GM19395 (cell line): ENCODE results near the gene RAB1A.
"Not testable (repeated sequence)": the region's sequence is repeated elsewhere in the genome, so short reads cannot be mapped to it uniquely, and the experiment has no call there.

Experiments used
- ATAC-seq: cut with Tn5 transposase; IDR thresholded peaks from one replicate; pipeline ENCODE4 v1.9.1; 2021; ENCODE audit warnings: mild to moderate bottlenecking, moderate library complexity; ENCODE audit not compliant: unreplicated experiment

RAB1A gene

DNA sequence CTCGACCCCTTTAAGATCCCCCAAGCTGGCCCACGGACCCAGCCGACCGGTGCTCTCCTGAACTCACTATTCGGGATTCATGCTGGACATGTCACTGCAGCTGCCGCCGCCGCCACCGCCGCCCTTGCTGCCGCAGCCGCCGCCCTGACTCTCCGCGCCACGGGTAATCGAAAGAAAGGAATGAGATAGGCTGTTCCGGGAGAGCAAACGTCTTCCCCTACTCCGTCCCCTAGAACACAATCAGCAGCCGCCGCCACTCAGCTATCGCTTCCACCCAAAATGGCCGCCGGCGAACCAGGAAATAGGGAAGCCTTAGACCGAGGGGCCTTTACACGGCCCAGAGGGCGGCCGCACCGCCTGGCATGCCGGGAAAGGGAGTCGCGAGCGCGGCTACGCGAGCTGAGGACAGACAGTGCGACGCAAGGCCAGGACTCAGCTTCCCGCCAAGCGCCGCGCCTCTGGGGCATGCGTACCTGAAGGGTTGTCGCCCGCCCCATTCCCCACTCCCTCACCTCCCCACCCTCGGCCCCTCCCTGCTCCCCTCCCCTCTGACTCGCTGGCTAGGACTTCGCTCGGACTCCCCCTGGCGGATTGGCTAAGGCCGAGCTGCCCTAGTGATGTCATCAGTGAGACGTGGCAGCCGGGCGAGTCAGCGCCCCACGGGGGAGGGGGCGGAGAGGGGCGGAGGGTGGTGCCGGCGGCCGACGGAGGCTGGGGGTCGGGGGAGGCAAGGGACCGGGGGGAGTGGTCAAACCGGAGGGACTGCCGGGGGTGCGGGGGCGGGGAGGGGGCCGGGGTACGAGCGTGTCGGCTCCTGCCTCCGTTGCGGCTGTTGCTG is at the start of gene RAB1A:
Gene RAB1A, minus strand, starts transcription at position 281 of the 838 bp plus-strand sequence. Its CDS starts 191 bp downstream, at position 90.
- ATAC-seq = peak; percentile 96

DNA sequence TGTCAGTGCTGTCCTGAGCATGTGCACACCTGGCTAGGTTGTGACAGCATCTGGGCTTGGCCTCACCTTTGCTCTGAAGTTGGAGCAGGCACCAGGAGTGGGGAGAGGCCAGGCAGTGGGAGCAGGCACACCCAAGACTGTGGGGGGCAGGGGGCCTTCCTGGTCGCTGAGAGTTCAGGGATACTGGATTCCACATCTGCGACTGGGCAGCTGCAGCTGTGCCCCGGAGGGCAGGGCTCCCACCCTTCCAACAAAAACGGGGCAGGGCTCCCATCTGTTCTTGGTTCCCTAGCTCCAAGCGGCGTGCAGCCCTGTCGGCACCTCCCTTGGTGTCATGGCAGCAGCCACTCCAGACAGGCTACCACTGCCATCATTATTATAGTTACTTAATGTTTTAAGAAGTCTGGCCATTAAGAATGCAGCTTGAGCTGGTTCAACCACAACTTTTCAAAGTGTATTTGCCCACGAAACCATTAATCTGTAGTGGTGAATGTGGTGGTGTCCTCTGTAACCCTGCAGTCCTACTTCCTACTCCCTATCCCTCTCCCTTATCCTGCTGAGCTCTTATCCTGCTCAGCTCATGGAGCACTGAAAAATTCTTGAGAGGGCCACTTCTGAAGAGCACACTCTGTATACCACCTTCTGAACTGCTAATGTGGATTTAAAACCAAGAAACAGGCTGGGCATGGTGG is 48.0 kb upstream of the RAB1A start:
- no peak for ATAC-seq

DNA sequence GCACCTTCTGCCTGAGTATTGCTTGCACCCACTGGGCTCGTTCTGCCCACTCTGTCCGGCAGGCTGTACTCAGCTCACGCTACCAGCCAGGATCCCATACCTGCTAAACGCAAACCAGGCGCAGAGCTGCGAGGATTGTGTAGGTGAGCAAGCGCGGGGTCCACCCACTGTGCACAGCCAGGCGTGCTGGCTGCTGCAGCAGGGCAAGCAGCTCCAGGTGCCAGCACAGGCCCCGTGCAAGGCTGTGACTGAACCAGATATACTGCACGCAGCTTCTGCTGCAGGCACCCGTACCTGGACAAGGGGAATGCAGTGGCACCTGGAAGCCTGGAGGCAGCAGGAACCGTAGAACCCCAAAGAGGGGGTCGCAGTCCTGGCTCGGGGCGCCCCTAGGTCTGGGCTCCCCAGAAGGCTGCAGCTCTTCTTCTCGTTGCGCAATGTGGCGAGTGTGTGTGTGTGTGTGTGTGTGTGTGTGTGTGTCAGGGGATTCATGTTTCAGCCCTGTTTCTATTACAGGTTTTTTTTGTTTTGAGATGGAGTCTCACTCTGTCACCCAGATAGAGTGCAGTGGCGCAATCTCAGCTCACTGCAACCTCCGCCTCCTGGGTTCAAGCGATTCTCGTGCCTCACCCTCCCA is 46.1 kb upstream of the RAB1A start:
- no peak for ATAC-seq

DNA sequence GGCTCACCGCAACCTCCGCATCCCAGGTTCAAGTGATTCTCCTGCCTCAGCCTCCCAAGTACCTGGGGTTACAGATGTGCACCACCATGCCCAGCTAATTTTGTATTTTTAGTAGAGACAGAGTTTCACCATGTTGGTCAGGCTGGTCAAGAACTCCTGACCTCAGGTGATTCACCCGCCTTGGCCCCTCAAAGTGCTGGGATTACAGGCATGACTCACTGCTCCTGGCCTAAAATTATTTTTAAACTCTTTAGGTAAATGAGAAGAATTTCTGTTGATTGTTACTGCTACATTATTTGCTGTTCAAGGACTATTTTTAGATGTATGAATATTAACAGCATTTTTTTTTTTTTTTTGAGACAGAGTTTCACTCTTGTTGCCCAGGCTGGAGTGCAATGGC is 44.1 kb upstream of the RAB1A start:
- not testable (repeated sequence) for ATAC-seq

DNA sequence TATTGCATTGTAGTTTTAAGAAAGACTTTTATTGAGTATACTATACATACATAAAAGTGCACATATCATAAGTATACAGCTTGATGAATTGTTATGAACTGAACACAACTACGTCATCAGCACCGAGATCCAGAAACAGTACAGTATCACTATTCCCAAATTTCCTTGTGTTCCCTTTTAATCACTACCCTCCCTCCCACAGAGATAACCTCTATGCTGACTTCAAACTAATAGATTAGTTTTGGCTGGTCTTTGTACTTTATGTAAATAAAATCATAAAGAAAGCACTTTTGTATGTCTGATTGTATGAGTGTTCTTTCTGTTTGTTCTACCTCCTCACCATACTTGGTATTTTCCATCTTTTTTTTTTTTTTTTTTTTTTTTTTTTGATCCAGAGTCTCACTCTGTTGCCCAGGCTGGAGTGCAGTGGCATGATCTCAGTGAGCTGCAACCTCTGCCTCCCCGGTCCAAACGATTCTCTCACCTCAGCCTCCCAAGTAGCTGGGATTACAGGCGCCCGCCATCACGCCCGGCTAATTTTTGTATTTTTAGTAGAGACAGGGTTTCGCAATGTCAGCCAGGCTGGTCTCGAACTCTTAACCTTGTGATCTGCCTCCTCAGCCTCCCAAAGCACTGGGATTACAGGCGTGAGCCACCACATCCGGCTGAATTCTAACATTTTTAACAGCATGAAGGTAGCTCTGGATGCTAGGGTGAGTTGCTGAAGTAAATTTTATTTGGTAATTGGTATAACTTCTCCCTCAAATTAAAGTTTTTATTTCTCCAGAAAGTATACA is 43.3 kb upstream of the RAB1A start:
- no peak for ATAC-seq

DNA sequence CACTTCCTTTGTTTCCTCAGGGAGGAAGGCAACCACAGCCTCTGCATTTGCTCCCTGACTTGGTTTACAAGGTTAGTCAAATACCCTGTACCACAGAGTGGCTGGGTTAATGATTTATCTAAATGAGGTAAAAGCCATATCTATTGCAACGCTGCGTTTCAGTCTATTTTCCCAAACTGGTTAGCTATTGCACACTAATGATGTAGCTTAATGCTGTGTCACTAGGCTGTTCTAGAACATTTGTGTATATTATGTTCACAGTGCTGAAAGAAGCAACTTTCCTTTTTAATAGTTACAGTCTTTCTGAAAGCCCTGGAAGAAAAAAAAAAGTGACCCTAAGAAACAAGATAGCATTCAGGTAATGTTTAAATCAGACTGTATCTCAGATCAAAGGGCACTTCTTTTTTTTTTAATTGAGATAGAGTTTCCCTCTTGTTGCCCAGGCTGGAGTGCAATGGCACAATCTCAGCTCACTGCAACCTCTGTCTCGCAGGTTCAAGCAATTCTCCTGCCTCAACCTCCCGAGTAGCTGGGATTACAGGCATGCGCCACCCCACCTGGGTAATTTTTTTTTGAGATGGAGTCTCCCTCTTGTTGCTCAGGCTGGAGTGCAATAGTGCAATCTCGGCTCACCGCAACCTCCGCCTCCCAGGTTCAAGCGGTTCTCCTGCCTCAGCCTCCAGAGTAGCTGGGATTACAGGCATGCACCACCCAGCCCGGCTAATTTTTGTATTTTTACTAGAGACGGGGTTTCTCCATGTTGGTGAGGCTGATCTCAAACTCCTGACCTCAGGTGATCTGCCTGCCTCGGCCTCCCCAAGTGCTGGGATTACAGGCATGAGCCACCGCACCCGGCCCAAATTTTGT is 40.9 kb upstream of the RAB1A start:
- ATAC-seq = not testable (repeated sequence)

DNA sequence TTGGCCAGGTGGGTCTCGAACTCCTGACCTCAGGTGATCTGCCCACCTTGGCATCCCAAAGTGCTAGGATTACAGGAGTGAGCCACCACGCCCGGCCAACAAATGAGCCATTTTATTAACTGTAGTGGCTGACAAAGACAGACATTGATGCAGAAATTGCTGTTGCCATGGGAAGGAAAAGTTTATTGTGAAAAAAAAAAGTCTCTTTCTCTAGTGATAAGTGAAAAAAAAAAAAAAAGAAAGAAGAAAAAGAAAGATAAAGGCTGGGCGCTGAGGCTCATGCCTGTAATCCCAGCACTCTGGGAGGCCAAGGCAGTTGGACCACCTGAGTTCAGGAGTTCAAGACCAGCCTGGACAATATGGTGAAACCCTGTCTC is 39.8 kb upstream of the RAB1A start:
- no peak for ATAC-seq

DNA sequence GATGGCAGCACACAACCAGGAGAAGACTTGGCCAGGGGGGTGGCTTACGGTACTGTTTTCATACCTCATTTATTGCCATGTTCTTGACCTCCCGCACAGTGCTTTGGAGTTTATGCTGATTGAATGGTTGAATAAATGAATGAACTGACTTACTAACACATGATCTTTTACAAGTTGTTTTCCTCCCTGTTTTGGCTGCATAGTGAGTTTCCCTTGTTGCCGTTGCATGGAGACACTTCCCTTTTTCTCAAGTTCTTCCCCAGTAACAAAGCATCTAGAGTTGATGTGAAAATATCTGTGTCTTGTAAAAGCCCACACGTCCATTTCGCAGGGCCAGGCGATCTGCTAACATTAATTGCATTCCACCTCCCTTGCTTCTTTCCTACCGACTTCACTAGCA is 35.7 kb upstream of the RAB1A start:
- no peak for ATAC-seq

DNA sequence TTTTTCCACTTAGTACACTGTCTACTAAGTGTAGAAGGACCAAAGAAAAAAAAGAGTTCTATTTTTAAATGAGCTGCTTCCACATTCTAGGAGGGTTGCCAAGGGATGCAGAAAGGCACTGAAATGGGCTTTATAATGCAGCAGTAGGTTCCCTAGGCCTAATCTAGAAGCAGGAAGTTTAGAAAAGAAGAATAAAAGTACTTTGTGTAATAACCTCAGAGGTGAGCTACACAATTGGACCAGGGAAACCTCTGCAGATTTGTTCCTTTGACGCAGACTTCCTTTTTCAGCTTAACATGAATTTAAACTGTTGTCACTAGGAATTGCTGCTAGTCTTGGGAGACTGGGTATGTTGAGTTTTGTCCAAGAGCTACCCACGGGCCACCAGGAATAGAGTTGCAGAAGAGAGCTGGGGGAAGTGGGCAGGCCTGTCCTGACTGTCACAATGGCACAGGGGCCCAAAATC is 34.6 kb upstream of the RAB1A start:
- no peak for ATAC-seq

DNA sequence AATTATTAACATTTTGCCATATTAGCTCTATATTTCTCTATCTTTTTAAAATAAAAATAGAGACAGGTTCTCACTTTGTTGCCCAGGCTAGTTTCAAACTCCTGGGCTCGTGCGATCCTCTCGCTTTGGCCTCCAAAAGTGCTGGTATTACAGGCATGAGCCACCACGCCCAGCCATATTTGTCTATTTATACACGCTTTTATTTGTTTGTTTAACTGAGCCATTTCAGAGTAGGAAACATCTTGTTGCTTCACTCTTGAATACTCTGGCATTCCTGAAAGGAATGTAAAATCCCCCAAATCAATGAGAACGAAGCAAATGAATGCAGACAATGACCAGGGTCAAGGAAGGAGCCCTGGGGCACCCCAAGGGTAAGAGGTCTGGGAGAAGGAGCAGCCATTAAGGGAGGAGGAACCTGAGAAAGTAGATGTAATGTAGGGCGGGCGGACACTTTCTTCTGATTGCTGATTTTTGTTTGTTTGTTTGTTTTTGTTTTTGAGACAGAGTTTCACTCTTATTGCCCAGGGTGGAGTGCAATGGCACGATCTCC is 31.7 kb upstream of the RAB1A start:
- ATAC-seq = no peak

DNA sequence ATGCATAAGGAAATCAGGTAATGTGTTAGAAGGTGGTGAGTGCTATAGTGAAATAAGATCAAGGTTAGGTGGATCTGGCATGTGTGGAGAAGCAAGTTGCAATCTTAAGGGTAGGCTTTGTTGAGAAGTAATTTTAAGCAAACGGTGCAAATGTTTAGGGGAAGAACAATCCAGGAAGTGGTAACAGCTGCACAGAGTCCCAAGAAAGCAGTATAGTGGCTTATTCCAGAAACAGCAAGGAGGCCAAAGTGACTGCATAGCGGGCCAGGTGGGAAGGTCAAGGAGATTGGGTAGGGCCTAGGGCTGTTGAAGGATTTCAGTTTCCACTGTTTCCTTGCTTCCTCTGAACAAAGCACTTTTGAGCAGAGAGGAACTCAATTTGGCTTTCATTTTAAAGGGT is 30.0 kb upstream of the RAB1A start:
- ATAC-seq = no peak

DNA sequence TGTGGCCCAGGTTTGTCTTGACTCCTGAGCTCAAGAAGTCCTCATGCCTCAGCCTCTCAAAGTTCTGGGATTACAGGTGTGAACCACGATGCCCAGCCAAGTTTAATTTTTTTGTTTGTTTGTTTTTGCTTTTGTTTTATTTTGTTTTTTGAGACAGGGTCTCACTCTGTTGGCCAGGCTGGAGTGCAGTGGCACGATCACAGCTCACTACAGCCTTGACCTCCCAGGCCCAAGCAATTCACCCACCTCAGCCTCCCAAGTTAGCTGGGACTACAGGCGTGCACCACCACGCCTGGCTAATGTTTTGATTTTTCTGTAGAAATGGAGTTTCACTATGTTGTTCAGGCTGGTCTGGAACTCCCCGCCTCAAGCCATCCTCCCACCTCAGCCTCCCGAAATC is 29.4 kb upstream of the RAB1A start:
- no peak for ATAC-seq

DNA sequence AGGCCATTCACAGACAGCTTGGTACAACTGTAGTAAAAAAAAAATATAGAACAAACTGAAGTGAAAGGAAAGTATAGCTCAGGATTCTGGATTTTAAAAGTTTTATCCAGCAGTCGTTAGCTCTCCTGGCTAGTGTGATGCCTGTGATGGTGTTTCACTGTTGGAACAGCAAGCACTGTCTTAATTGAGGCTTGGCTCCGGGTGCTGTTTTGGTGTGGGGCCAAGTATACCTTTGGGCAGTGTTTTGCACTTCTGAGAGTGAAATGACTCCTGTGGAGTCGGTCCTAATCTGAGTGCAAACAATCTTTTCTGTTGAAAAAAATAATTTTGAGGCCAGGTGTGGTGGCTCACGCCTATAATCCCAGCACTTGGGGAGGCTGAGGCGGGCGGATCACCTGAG is 28.7 kb upstream of the RAB1A start:
- no peak for ATAC-seq

DNA sequence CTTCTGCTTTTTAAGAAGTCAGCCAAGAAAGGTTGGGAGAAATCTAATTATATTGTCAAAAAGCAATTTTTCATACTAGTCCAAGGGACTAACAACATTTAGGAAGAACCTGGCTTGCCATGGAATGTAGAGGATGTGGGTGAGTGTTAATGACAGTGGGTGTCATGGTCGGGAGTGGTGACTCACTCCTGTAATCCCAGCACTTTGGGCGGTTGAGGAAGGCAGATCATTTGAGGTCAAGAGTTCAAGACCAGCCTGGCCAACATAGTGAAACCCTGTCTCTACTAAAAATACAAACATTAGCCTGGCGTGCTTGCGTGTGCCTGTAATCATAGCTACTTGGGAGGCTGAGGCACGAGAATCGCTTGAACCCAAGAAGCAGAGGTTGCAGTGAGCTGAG is 27.9 kb upstream of the RAB1A start:
- ATAC-seq = not testable (repeated sequence)

DNA sequence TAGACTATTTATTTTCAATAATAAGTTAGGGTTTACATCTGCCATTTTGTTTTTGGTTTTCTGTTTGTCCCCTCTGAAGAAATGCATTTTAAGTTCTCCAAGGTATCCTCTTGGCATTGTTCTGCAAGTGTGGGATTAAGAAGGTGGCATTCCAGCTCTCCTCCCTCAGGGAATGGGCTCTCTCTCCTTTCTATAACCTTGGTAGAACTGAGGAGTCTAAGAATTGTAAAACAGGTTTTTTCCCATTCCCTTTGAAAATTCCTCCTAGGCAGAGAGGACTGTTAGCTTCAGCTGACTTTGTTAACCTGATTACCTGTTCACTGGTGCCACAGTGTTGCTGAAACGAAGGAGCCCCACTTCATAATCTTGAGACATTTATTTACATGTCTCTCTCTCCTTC is 26.1 kb upstream of the RAB1A start:
- no peak for ATAC-seq

DNA sequence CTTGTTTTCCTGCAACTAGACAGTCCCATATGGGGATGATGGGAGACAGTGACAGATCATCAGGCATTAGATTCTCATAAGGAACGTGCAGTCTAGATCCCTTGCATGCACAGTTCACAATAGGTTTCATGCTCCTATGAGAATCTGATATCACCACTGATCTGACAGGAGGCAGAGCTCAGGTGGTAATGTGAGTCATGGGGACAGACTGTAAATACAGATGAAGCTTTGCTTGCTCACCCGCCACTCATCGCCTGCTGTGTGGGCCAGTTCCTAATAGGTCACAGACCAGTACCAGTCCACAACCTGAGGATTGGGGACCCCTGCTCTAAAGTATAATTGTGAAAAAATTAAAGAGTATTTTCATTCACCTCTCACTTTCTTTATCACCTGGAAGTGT is 23.6 kb upstream of the RAB1A start:
- ATAC-seq = no peak

DNA sequence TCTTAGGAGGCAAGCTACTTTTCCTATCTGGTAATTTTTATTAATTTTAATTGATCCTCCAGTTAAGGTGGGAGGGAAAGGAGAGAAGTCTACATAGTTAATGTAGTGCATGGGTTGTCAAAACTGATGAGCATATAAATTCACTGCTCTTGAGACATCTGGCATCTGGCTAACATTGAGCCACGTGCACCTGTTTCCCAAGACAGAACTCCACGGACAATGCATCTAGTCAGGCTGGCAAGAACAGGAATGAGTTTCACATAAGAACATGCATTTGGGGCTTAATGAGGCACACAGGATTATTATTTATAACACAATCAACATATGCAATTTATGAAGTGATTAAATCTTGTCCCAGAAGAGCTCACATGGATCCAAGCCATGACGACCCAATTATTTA is 16.2 kb upstream of the RAB1A start:
- ATAC-seq = no peak

DNA sequence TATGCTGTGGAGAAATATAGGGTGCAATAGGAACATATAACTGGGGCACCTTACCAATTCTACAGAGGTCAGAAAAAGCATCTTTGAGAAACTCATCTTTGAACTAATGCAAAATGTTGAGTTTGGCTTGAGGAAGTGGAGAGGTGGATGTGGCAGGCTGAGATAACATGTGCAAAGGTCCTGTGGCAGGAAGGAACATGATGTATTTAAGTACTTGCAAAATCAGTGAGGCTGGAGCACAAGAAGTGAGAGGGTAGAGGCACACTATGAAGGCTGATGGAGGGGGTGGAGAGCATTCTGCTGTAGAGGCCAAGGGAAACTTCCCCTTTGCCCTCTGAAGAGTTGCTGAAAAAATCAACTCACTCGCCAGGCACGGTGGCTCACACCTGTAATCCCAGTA is 14.7 kb upstream of the RAB1A start:
- ATAC-seq = no peak

DNA sequence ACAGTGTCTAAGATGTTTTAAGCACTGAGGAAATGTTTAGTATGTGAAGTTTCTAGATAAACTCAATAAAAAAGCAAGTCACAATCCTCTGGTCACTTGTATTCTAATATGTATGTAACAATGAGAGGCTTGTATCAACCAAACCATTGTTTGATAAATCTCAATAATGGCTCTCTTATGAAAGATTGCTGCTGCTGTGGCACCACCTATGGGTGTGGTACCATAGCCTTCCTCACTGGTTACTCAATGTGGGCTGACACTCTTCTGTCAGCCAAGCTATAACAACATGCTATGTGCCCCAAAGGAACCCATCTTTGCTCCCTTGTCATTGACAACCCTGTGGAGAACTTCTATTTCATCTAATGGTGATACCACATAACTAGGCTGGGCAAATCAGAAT is 12.6 kb upstream of the RAB1A start:
- ATAC-seq = no peak
